ENCODE results near the gene LIPK.

DNA sequence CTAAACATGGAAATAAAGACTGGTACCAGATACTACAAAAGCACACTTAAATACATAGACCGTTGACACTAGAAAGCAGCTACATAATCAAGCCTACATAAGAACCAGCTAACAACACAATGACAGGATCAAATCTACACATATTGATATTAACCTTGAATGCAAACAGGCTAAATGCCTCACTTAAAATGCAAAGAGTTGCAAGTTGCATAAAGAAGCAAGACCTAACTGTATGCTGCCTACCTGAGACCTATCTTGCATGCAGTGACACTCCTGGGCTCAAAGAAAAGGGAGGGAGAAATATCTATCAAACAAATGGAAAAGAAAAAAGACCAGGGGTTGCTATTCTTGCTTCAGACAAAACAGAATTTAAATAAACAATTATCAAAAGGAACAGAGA is 39.6 kb downstream of the LIPK start:
- TF ChIP-seq EZH2phosphoT487 (IDR thresholded peaks at IDR 0.05; ENCODE audit: insufficient read depth, low read depth) (no peak), EZH2 (IDR thresholded peaks at IDR 0.05; ENCODE audit: insufficient read depth, poor library complexity, severe bottlenecking) (no peak)
